MM.1S (cell line): ENCODE data around the gene DAG1.

ENCODE experiments used
- DNase-seq: peaks from one replicate; pipeline ENCODE4 v3.0.0-alpha.2; 2015
- H2AFZ ChIP-seq: fragments of 300-600 bp; sonication (generic); 2 replicates; pipeline ENCODE4 v1.6.0; 2016; ENCODE audit warnings: antibody characterized with exemption, low read length
- H3F3A ChIP-seq: fragments of 300-600 bp; sonication (generic); 2 replicates; pipeline ENCODE4 v1.6.1; 2016; ENCODE audit warnings: mild to moderate bottlenecking, antibody characterized with exemption, low read length, moderate library complexity, mixed read lengths; ENCODE audit not compliant: insufficient read depth
- H3K27ac ChIP-seq: fragments of 300-600 bp; sonication (generic); 2 replicates; pipeline ENCODE4 v1.5.1; 2016; ENCODE audit warnings: mild to moderate bottlenecking, low read length
- H3K27me3 ChIP-seq: fragments of 300-600 bp; sonication (generic); replicated peaks from 2 replicates; pipeline ENCODE4 v1.6.0; 2016; ENCODE audit warnings: low read length; ENCODE audit not compliant: insufficient read depth
- H3K36me3 ChIP-seq: fragments of 300-600 bp; sonication (generic); replicated peaks from 2 replicates; pipeline ENCODE4 v1.6.1; 2016; ENCODE audit warnings: mild to moderate bottlenecking, low read length, mixed read lengths; ENCODE audit not compliant: insufficient read depth
- H3K4me1 ChIP-seq: fragments of 300-600 bp; sonication (generic); 2 replicates; pipeline ENCODE4 v1.6.1; 2016; ENCODE audit warnings: low read length, mixed read lengths
- H3K4me2 ChIP-seq: fragments of 300-600 bp; sonication (generic); 2 replicates; pipeline ENCODE4 v1.6.0; 2016; ENCODE audit warnings: low read depth, low read length
- H3K4me3 ChIP-seq: fragments of 300-600 bp; sonication (generic); 2 replicates; pipeline ENCODE4 v1.5.1; 2016; ENCODE audit warnings: low read length, mixed read lengths
- H3K79me2 ChIP-seq: fragments of 300-600 bp; sonication (generic); 2 replicates; pipeline ENCODE4 v1.6.1; 2016; ENCODE audit warnings: mixed run types, low read length, mixed read lengths
- H3K9ac ChIP-seq: fragments of 300-600 bp; sonication (generic); 2 replicates; pipeline ENCODE4 v1.6.1; 2016; ENCODE audit warnings: low read length, mixed read lengths
- H3K9me2 ChIP-seq: fragments of 300-600 bp; sonication (generic); replicated peaks from 2 replicates; pipeline ENCODE4 v1.6.1; 2016; ENCODE audit warnings: mild to moderate bottlenecking, low read length, mixed read lengths; ENCODE audit not compliant: insufficient read depth
- H3K9me3 ChIP-seq: fragments of 300-600 bp; sonication (generic); replicated peaks from 2 replicates; pipeline ENCODE4 v1.6.1; 2016; ENCODE audit warnings: mild to moderate bottlenecking, low read length, mixed read lengths; ENCODE audit not compliant: insufficient read depth
- H4K20me1 ChIP-seq: fragments of 300-600 bp; sonication (generic); 2 replicates; pipeline ENCODE4 v1.6.1; 2016; ENCODE audit warnings: mild to moderate bottlenecking, low read length, moderate library complexity, mixed read lengths; ENCODE audit not compliant: insufficient read depth
- CTCF ChIP-seq: fragments of 300-600 bp; sonication (generic); IDR thresholded peaks from 2 replicates; pipeline ENCODE4 v1.5.1; 2016; ENCODE audit warnings: antibody characterized with exemption, low read length, mixed read lengths
- EZH2 ChIP-seq: fragments of 300-600 bp; sonication (generic); optimal IDR thresholded peaks from 2 replicates; pipeline ENCODE3; 2017; ENCODE audit warnings: low read depth, mild to moderate bottlenecking, antibody characterized with exemption, low read length, mixed read lengths
- EZH2phosphoT487 ChIP-seq: fragments of 300-600 bp; sonication (generic); IDR thresholded peaks from 2 replicates; pipeline ENCODE4 v1.6.1; 2018; ENCODE audit warnings: antibody characterized with exemption, low read length

Gene DAG1

GRCh38 chr3:49539659-49540560 is 69.8 kb downstream of the DAG1 start:
- peak overlapping the region; percentile 91 for H3K4me2 ChIP-seq
- peaks cover 25% of the 10 kb centered on the region for H3K27me3 ChIP-seq
- peak overlapping the region; percentile 55 for H3K4me3 ChIP-seq
- peak overlapping the region; percentile 32; the same call in 1 of the 2 replicates for H3K9ac ChIP-seq
- no peaks in the 10 kb centered on the region for H3K79me2 ChIP-seq
- no peaks in the 10 kb centered on the region for H3K9me2 ChIP-seq
- peaks cover 6% of the 10 kb centered on the region; the same call in 1 of the 2 replicates for H3F3A ChIP-seq
- no peak for TF ChIP-seq EZH2phosphoT487
- peak; percentile 90 for TF ChIP-seq CTCF
- no peak for TF ChIP-seq EZH2
- H3K4me1 ChIP-seq = no peaks in the 10 kb centered on the region
- no peaks in the 10 kb centered on the region for H4K20me1 ChIP-seq
- H3K36me3 ChIP-seq = no peaks in the 10 kb centered on the region
- H3K9me3 ChIP-seq = no peaks in the 10 kb centered on the region
- peak overlapping the region; percentile 88 for H2AFZ ChIP-seq
- H3K27ac ChIP-seq = peak overlapping the region; percentile 5; the same call in 1 of the 2 replicates
- peak; percentile 96 for DNase-seq

DNA sequence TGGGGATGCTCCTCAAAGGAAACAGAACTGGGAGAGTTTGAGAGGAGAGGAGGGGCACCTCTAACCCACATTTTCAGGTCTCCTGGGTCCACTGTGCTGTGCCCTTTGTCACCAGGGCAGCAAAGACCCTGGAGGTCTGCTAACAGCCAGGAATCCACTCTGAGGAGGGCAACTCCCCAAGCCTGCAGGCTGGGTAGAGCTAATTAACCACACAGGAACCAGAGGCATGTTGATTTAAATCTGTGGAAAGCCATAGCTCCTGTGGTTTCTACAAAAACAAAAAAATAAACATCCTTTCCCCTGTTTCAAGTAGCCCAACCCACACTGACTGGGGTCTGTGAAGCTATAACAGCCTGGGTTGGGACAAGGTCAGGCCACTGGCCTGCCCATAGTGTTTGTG is 82.0 kb downstream of the DAG1 start:
- H3K9me3 ChIP-seq = no peaks in the 10 kb centered on the region

DNA sequence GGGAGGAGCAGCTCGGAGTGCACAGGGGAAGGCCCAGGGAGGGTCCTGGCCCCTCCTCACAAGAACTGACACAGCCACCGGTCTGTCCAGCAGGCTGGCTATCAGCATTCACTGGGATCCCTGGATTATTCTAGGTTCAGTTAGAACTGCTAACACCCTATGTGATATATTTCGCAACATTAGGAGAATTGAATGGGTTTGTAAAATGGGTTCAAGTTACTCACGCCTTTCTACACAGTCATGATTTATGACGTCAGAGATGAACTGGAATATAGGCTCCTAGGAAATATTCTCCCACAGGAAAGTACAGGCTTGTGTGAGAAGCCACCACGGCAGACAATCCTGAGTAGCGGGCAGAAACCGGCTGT is 83.2 kb downstream of the DAG1 start:
- H3K27ac ChIP-seq = no peak overlapping the region
- no peaks in the 10 kb centered on the region for H3K9me2 ChIP-seq
- peak overlapping the region; percentile 99 for H3K4me2 ChIP-seq
- H3K4me3 ChIP-seq = peak overlapping the region; percentile 84
- no peaks in the 10 kb centered on the region for H3K9me3 ChIP-seq
- H3K27me3 ChIP-seq = peaks cover 55% of the 10 kb centered on the region
- no peak for TF ChIP-seq EZH2
- no peak for TF ChIP-seq CTCF
- TF ChIP-seq EZH2phosphoT487 = no peak
- no peak overlapping the region for H3K9ac ChIP-seq
- DNase-seq = no peak
- no peaks in the 10 kb centered on the region for H3K79me2 ChIP-seq
- no peak overlapping the region; the same call in 1 of the 2 replicates for H2AFZ ChIP-seq
- peaks cover 5% of the 10 kb centered on the region; the same call in 1 of the 2 replicates for H3K4me1 ChIP-seq
- no peaks in the 10 kb centered on the region for H3K36me3 ChIP-seq
- peaks cover 6% of the 10 kb centered on the region; the same call in 1 of the 2 replicates for H4K20me1 ChIP-seq
- H3F3A ChIP-seq = peaks cover 3% of the 10 kb centered on the region; the same call in 1 of the 2 replicates

More for the DNA sequence above, 82.0 kb downstream of the DAG1 start:
- H2AFZ ChIP-seq = no peak overlapping the region
- no peak overlapping the region for H3K27ac ChIP-seq
- H3K27me3 ChIP-seq = peaks cover 55% of the 10 kb centered on the region
- no peak overlapping the region for H3K4me3 ChIP-seq
- H3K4me1 ChIP-seq = peaks cover 5% of the 10 kb centered on the region; the same call in 1 of the 2 replicates
- no peaks in the 10 kb centered on the region for H3K36me3 ChIP-seq
- H3K9ac ChIP-seq = no peak overlapping the region
- DNase-seq = no peak
- H4K20me1 ChIP-seq = peaks cover 6% of the 10 kb centered on the region; the same call in 1 of the 2 replicates
- H3K9me2 ChIP-seq = no peaks in the 10 kb centered on the region
- H3K79me2 ChIP-seq = no peaks in the 10 kb centered on the region
- peaks cover 3% of the 10 kb centered on the region; the same call in 1 of the 2 replicates for H3F3A ChIP-seq
- H3K4me2 ChIP-seq = no peak overlapping the region
- TF ChIP-seq EZH2 (no peak), EZH2phosphoT487 (no peak), CTCF (no peak)
